ENCODE data around the gene AGFG2. TPM values are rescaled to one million over a fixed set of nuclear protein-coding genes. Genes with fewer than 3 reads are reported as not detected.
"Not testable (repeated sequence)": the region's sequence is repeated elsewhere in the genome, so short reads cannot be mapped to it uniquely, and the experiment has no call there.

The AGFG2 gene
- total and polyA plus RNA-seq, 10 of the 15 experiments (the other 5 are each of a cell fraction or from before 2014, with no cell fraction given) = 0.90 to 71.5 (median 25.4) TPM

DNA sequence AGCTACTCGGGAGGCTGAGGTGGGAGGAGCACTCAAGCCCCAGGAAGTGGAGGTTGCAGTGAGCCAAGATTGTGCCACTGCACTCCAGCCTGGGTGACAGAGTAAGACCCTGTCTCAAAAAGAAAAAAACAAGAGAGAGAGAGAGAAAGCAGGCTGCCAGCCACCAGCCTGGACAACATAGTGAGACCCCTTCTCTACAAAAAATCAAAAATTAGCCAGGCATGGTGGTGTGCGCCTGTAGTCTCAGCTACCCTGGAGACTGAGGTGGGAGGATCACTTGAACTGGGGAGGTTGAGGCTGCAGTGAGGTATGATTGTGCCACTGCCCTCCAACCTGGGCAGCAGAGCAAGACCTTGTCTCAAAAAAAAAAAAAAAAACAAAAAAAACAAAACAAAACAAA, 2.3 kb upstream of the AGFG2 start:
- H3K4me3 ChIP-seq; H3K27ac ChIP-seq (ENCODE audit: control insufficient read depth, insufficient read depth); H4K20me1 ChIP-seq (ENCODE audit: control insufficient read depth, insufficient read depth); H3K9me3 ChIP-seq (replicated peaks; ENCODE audit: control insufficient read depth, insufficient read depth, low read length); intact Hi-C loops (cut with micrococcal nuclease; ENCODE audit: unreplicated experiment); H2AFZ ChIP-seq (ENCODE audit: control insufficient read depth, low read depth, low read length); H3K36me3 ChIP-seq (ENCODE audit: control insufficient read depth in 2 of 2, insufficient read depth in 2 of 2, low read length in 1 of 2); DNase-seq (ENCODE audit: low read depth, low spot score); in situ Hi-C loops (cut with MboI); H3K4me1 ChIP-seq (ENCODE audit: control insufficient read depth, insufficient read depth, low read length); RAD21 ChIA-PET (ENCODE audit: unreplicated experiment); H3K4me2 ChIP-seq (ENCODE audit: control insufficient read depth, insufficient read depth); ATAC-seq; H3K9ac ChIP-seq (ENCODE audit: control insufficient read depth, insufficient read depth, low read length); H3K27me3 ChIP-seq (replicated peaks in 1 of 2; ENCODE audit: control insufficient read depth in 2 of 2, insufficient read depth in 2 of 2, low read length in 1 of 2); FAIRE-seq; BruUV-seq (replicated peaks); POLR2A ChIA-PET: not testable (repeated sequence)
- H3K79me2 ChIP-seq (ENCODE audit: control insufficient read depth, insufficient read depth, low read length) = peaks cover 25% of the 10 kb centered on the region
- ChIA-PET CTCF (interaction anchor here (0.8 to 1.2 kb wide), 2 partner anchors 52 to 107 kb away, joined by 3 to 4 read pairs; partner anchors contain the start of gene MEPCE), SMC1A (ENCODE audit: uncharacterized antibody, unreplicated experiment) (interaction anchor here (1.4 kb wide), 1 partner anchor 21 kb away, joined by 3 read pairs; no protein-coding TSS in a partner anchor)
- WGBS (ENCODE audit: insufficient coverage, insufficient replicate concordance, low lambda C conversion rate, missing lambda C conversion rate) = 61% methylated on average over 2 of the region's 2 CpGs

DNA sequence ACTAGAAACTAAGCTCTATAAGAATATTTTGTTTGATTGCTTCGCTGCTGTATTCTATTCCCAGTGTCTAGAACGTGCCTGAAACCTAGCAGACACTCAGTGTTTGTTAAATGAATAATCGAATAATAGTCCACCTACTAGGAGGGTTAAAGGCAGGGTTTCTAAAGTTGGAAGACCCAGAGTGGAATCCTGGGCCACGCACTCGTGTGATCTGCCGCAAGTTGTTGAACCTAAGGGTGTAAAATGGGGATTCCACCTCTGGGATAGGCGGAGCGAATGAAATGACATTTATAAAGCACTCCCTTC, 702 bp upstream of the AGFG2 start:
- peak overlapping the region; percentile 51; the same call in 1 of the 2 replicates for H3K9ac ChIP-seq (ENCODE audit: control insufficient read depth, insufficient read depth, low read length)
- TF ChIP-seq NBN (IDR thresholded peaks at IDR 0.05) (no peak), POLR2A (IDR thresholded peaks at IDR 0.05; ENCODE audit: low read depth, low read length) (no peak), MTA2 (IDR thresholded peaks at IDR 0.05; ENCODE audit: low read depth) (no peak), SMAD1 (IDR thresholded peaks at IDR 0.05; ENCODE audit: low read depth, partially characterized antibody) (no peak), CBX3 (IDR thresholded peaks at IDR 0.05; ENCODE audit: borderline replicate concordance, low read depth) (no peak), ETV6 (conservative IDR thresholded peaks at IDR 0.05 in 1 of 2, IDR thresholded peaks at IDR 0.05 in 1 of 2; ENCODE audit: borderline replicate concordance in 1 of 2, low read depth in 1 of 2) (no peak), BACH1 (IDR thresholded peaks at IDR 0.05; ENCODE audit: borderline replicate concordance) (no peak), CBFB (IDR thresholded peaks at IDR 0.05; ENCODE audit: low read depth) (no peak), LARP7 (IDR thresholded peaks at IDR 0.05) (no peak), CHD1 (IDR thresholded peaks at IDR 0.05; ENCODE audit: low read depth, low read length) (no peak), ZSCAN29 (IDR thresholded peaks at IDR 0.05) (no peak)
- TF ChIP-seq, protein P1, sequence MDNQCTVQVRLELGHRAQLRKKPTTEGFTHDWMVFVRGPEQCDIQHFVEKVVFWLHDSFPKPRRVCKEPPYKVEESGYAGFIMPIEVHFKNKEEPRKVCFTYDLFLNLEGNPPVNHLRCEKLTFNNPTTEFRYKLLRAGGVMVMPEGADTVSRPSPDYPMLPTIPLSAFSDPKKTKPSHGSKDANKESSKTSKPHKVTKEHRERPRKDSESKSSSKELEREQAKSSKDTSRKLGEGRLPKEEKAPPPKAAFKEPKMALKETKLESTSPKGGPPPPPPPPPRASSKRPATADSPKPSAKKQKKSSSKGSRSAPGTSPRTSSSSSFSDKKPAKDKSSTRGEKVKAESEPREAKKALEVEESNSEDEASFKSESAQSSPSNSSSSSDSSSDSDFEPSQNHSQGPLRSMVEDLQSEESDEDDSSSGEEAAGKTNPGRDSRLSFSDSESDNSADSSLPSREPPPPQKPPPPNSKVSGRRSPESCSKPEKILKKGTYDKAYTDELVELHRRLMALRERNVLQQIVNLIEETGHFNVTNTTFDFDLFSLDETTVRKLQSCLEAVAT (IDR thresholded peaks at IDR 0.05) = no peak
- TF ChIP-seq, protein P2, sequence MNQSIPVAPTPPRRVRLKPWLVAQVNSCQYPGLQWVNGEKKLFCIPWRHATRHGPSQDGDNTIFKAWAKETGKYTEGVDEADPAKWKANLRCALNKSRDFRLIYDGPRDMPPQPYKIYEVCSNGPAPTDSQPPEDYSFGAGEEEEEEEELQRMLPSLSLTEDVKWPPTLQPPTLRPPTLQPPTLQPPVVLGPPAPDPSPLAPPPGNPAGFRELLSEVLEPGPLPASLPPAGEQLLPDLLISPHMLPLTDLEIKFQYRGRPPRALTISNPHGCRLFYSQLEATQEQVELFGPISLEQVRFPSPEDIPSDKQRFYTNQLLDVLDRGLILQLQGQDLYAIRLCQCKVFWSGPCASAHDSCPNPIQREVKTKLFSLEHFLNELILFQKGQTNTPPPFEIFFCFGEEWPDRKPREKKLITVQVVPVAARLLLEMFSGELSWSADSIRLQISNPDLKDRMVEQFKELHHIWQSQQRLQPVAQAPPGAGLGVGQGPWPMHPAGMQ (IDR thresholded peaks at IDR 0.05; ENCODE audit: borderline replicate concordance) = no peak
- TF ChIP-seq, protein P3, sequence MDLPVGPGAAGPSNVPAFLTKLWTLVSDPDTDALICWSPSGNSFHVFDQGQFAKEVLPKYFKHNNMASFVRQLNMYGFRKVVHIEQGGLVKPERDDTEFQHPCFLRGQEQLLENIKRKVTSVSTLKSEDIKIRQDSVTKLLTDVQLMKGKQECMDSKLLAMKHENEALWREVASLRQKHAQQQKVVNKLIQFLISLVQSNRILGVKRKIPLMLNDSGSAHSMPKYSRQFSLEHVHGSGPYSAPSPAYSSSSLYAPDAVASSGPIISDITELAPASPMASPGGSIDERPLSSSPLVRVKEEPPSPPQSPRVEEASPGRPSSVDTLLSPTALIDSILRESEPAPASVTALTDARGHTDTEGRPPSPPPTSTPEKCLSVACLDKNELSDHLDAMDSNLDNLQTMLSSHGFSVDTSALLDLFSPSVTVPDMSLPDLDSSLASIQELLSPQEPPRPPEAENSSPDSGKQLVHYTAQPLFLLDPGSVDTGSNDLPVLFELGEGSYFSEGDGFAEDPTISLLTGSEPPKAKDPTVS (IDR thresholded peaks at IDR 0.05; ENCODE audit: low read depth, low read length) = no peak

More for the DNA sequence above, 702 bp upstream of the AGFG2 start:
- FAIRE-seq (no peak), ATAC-seq (no peak), DNase-seq (ENCODE audit: low read depth, low spot score) (no peak)
- Histone ChIP-seq H3K36me3 (ENCODE audit: control insufficient read depth in 2 of 2, insufficient read depth in 2 of 2, low read length in 1 of 2) (no peaks in the 10 kb centered on the region), H3K79me2 (ENCODE audit: control insufficient read depth, insufficient read depth, low read length) (peaks cover 39% of the 10 kb centered on the region), H3K9me3 (replicated peaks; ENCODE audit: control insufficient read depth, insufficient read depth, low read length) (no peaks in the 10 kb centered on the region), H3K4me3 (peak overlapping the region; percentile 68; the same call in 1 of the 2 replicates), H3K4me2 (ENCODE audit: control insufficient read depth, insufficient read depth) (peak overlapping the region; percentile 83), H3K27me3 (replicated peaks in 1 of 2; ENCODE audit: control insufficient read depth in 2 of 2, insufficient read depth in 2 of 2, low read length in 1 of 2) (no peaks in the 10 kb centered on the region), H4K20me1 (ENCODE audit: control insufficient read depth, insufficient read depth) (no peaks in the 10 kb centered on the region), H3K27ac (ENCODE audit: control insufficient read depth, insufficient read depth) (peak overlapping the region; percentile 41; the same call in 1 of the 2 replicates), H2AFZ (ENCODE audit: control insufficient read depth, low read depth, low read length) (peak overlapping the region; percentile 86), H3K4me1 (ENCODE audit: control insufficient read depth, insufficient read depth, low read length) (peaks cover 15% of the 10 kb centered on the region)
- SMC1A ChIA-PET (ENCODE audit: uncharacterized antibody, unreplicated experiment) = interaction anchor here (1.3 to 2.9 kb wide), 5 partner anchors 10 to 48 kb away, joined by 3 to 15 read pairs (median 5); partner anchors contain the start of genes FBXO24 and LRCH4
- RAD21 ChIA-PET (ENCODE audit: unreplicated experiment) = interaction anchor here (0.8 to 2.3 kb wide), 7 partner anchors 11 to 437 kb away, joined by 3 to 7 read pairs (median 5); partner anchors contain the start of genes AP4M1, MCM7 and TSC22D4
- in situ Hi-C loops (cut with MboI) = no loop called here
- intact Hi-C loops (cut with micrococcal nuclease; ENCODE audit: unreplicated experiment) = no loop called here
- POLR2A ChIA-PET = interaction anchor here (1.0 to 5.7 kb wide), 4 partner anchors 10 to 47 kb away, joined by 5 to 32 read pairs (median 16); partner anchors contain the start of genes FBXO24 and LRCH4
- BruUV-seq (replicated peaks) = TSS peak; percentile 92
- CTCF ChIA-PET = interaction anchor here (0.5 to 1.9 kb wide), 9 partner anchors 11 to 167 kb away, joined by 3 to 13 read pairs (median 4); partner anchors contain the start of gene POP7
- 14% methylated on average over 8 of the region's 8 CpGs for WGBS (ENCODE audit: insufficient coverage, insufficient replicate concordance, low lambda C conversion rate, missing lambda C conversion rate)

Data from GM12878 (cell line).